Neutrophil (primary cell): ENCODE data around the gene AAR2.

Experiments
- H3K27ac ChIP-seq: fragments of 200-600 bp; sonication (generic); 2 replicates; pipeline ENCODE4 v1.5.1; 2016; ENCODE audit warnings: mild to moderate bottlenecking, moderate library complexity
- H3K27me3 ChIP-seq: fragments of 200-600 bp; sonication (generic); 2 replicates; pipeline ENCODE4 v1.6.0; 2016; ENCODE audit warnings: mild to moderate bottlenecking
- H3K36me3 ChIP-seq: fragments of 200-600 bp; sonication (generic); 2 replicates; pipeline ENCODE4 v1.5.1; 2017
- H3K4me1 ChIP-seq, 2 experiments: fragments of 200-600 bp in 1 of 2; sonication (generic) in 1 of 2; 1 replicate in 1 of 2; 2 replicates in 1 of 2; pipeline versions ENCODE4 v1.5.1 to v1.6.1; 2013 to 2016; ENCODE audit warnings: low read depth in 1 of 2, low read length in 1 of 2, mild to moderate bottlenecking in 1 of 2, moderate library complexity in 1 of 2; ENCODE audit not compliant: control insufficient read depth in 1 of 2, insufficient read depth in 1 of 2
- H3K4me3 ChIP-seq, 2 experiments: fragments of 200-600 bp in 1 of 2; sonication (generic) in 1 of 2; 1 replicate in 1 of 2; 2 replicates in 1 of 2; pipeline ENCODE4 v1.5.1; 2013 to 2016; ENCODE audit warnings: low read depth in 1 of 2, low read length in 1 of 2, mild to moderate bottlenecking in 1 of 2, moderate library complexity in 1 of 2
- H3K9me3 ChIP-seq: fragments of 200-600 bp; sonication (generic); 2 replicates; pipeline ENCODE4 v1.5.1; 2016
- TF ChIP-seq, protein P1 (sequence below): fragments of 200-600 bp; sonication (generic); IDR thresholded peaks from 2 replicates; pipeline ENCODE4 v1.5.1; 2016; ENCODE audit warnings: antibody characterized with exemption

The AAR2 gene

DNA sequence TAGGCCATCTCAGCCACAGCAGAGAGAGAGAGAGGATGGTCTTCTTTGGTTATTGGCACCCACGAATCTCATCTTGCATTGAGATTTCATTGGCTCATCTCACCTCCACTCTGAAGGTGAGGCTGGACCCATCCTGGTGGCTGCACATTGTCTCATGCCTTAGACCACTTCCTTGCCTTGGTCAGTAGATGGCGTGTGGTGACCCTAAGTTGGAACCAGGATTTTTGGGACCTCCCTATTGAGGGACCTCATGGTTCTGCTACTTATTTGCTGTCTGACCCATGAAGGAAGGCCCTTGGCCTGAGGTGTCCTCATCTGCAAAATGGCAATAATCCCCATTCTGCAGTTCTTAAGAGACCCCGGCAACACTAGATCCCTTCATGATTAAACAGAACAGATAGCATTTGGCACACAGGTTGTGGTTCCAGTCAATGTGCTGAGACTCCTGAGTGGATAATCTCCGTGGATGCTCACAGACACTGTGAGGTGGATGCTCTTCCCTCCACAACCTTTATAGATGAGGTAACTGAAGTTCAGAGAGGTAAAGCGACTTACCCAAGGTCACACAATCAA lies 21.5 kb upstream of the AAR2 start:
- H3K36me3 ChIP-seq = no peaks in the 10 kb centered on the region
- H3K4me1 ChIP-seq = no peaks in the 10 kb centered on the region
- no peak overlapping the region for H3K27ac ChIP-seq
- no peaks in the 10 kb centered on the region for H3K9me3 ChIP-seq
- no peaks in the 10 kb centered on the region for H3K27me3 ChIP-seq
- TF ChIP-seq, protein P1, sequence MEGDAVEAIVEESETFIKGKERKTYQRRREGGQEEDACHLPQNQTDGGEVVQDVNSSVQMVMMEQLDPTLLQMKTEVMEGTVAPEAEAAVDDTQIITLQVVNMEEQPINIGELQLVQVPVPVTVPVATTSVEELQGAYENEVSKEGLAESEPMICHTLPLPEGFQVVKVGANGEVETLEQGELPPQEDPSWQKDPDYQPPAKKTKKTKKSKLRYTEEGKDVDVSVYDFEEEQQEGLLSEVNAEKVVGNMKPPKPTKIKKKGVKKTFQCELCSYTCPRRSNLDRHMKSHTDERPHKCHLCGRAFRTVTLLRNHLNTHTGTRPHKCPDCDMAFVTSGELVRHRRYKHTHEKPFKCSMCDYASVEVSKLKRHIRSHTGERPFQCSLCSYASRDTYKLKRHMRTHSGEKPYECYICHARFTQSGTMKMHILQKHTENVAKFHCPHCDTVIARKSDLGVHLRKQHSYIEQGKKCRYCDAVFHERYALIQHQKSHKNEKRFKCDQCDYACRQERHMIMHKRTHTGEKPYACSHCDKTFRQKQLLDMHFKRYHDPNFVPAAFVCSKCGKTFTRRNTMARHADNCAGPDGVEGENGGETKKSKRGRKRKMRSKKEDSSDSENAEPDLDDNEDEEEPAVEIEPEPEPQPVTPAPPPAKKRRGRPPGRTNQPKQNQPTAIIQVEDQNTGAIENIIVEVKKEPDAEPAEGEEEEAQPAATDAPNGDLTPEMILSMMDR = no peak
- H3K4me3 ChIP-seq = no peak overlapping the region

GRCh38 chr20:36215778-36216177 lies 20.5 kb upstream of the AAR2 start:
- H3K36me3 ChIP-seq = no peaks in the 10 kb centered on the region
- no peak overlapping the region for H3K27ac ChIP-seq
- TF ChIP-seq, protein P1 = no peak
- no peaks in the 10 kb centered on the region for H3K9me3 ChIP-seq
- no peak overlapping the region for H3K4me3 ChIP-seq
- no peaks in the 10 kb centered on the region for H3K4me1 ChIP-seq
- H3K27me3 ChIP-seq = no peaks in the 10 kb centered on the region

- no peaks in the 10 kb centered on the region for H3K36me3 ChIP-seq
- TF ChIP-seq, protein P1 = no peak
- H3K4me3 ChIP-seq = no peak overlapping the region
- no peaks in the 10 kb centered on the region for H3K4me1 ChIP-seq
- no peaks in the 10 kb centered on the region for H3K27me3 ChIP-seq
- no peaks in the 10 kb centered on the region for H3K9me3 ChIP-seq
- no peak overlapping the region for H3K27ac ChIP-seq
Observed at GRCh38 chr20:36216314-36217025, 19.8 kb upstream of the AAR2 start.

GRCh38 chr20:36217226-36217625 lies 19.1 kb upstream of the AAR2 start:
- no peaks in the 10 kb centered on the region for H3K4me1 ChIP-seq
- no peaks in the 10 kb centered on the region for H3K36me3 ChIP-seq
- H3K9me3 ChIP-seq = no peaks in the 10 kb centered on the region
- TF ChIP-seq, protein P1 = no peak
- no peaks in the 10 kb centered on the region for H3K27me3 ChIP-seq
- no peak overlapping the region for H3K27ac ChIP-seq
- no peak overlapping the region for H3K4me3 ChIP-seq

DNA sequence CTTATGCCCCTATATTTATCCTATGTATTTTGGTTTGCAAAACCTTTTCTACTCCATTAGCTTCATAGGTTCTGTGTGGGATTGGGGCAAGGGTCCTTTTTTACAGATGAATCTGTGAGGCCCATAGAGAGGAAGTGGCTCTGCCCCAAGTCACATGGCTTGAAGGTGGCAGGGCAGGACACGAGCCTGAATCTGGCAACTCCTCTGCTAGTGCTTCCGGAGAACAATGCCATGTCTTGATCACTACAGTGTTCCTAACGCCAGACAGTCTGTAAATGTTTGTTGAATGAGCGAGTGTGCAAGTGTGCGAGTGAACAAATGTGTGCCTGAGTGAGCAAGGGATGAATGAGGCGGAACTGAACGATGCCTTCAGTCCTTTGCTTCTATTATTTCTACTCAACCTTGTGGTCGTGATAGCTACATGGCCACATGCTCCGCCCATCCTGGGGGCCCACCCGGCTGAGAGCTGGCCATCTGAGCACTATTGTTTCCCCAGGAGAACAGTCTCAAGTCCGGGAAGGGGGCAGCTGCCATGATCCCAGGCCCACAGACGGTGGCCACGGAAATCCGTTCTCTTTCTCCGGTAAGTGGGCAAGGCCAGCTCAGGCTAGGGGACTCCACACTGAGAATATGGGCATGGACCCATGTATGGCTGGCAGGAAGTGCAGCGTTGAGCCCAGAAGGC lies 17.8 kb upstream of the AAR2 start:
- H3K27ac ChIP-seq = no peak overlapping the region
- no peaks in the 10 kb centered on the region for H3K36me3 ChIP-seq
- no peaks in the 10 kb centered on the region for H3K27me3 ChIP-seq
- TF ChIP-seq, protein P1 = no peak
- H3K9me3 ChIP-seq = no peaks in the 10 kb centered on the region
- no peaks in the 10 kb centered on the region for H3K4me1 ChIP-seq
- no peak overlapping the region for H3K4me3 ChIP-seq
